GM15510 (cell line): Measurements from ENCODE around the gene ANTXR1.

Experiments used
- POLR2A ChIP-seq: IDR thresholded peaks from 3 replicates; pipeline ENCODE4 v1.6.1; 2011; ENCODE audit warnings: borderline replicate concordance; ENCODE audit not compliant: insufficient read length; ENCODE audit errors: extremely low read depth

The ANTXR1 gene

GRCh38 chr2:69177063-69177771 is 164.2 kb downstream of the ANTXR1 start:
- no peak for TF ChIP-seq POLR2A

GRCh38 chr2:69177785-69178636 is 165.0 kb downstream of the ANTXR1 start:
- no peak for TF ChIP-seq POLR2A

- TF ChIP-seq POLR2A, result no peak
Observed at GRCh38 chr2:69178756-69179155, 165.8 kb downstream of the ANTXR1 start.

- no peak for TF ChIP-seq POLR2A
Observed at GRCh38 chr2:69180227-69180626, 167.2 kb downstream of the ANTXR1 start.

- no peak for TF ChIP-seq POLR2A
Observed at GRCh38 chr2:69180974-69181373, 168.0 kb downstream of the ANTXR1 start.

- TF ChIP-seq POLR2A, result no peak
Observed at GRCh38 chr2:69181806-69182427, 168.9 kb downstream of the ANTXR1 start.

GRCh38 chr2:69183659-69184058 is 170.7 kb downstream of the ANTXR1 start:
- TF ChIP-seq POLR2A, result no peak

- TF ChIP-seq POLR2A, result no peak
Observed at GRCh38 chr2:69184224-69184623, 171.2 kb downstream of the ANTXR1 start.

- no peak for TF ChIP-seq POLR2A
Observed at GRCh38 chr2:69185807-69186206, 172.8 kb downstream of the ANTXR1 start.

- no peak for TF ChIP-seq POLR2A
Observed at GRCh38 chr2:69186614-69187013, 173.6 kb downstream of the ANTXR1 start.

GRCh38 chr2:69188182-69188900 is 175.4 kb downstream of the ANTXR1 start:
- no peak for TF ChIP-seq POLR2A

- TF ChIP-seq POLR2A, result no peak
Observed at GRCh38 chr2:69190743-69191404, 177.9 kb downstream of the ANTXR1 start.

- no peak for TF ChIP-seq POLR2A
Observed at GRCh38 chr2:69191634-69192033, 178.7 kb downstream of the ANTXR1 start.
